Renal cortical epithelial cell (primary cell): ENCODE measurements around the gene TTYH1. TPM values are rescaled to one million over a fixed set of nuclear protein-coding genes. Genes with fewer than 3 reads are reported as not detected.

Experiments used
- DNase-seq: peaks from one replicate; pipeline ENCODE4 v3.0.0-alpha.2; 2011; ENCODE audit warnings: low read depth
- total RNA-seq: library from RNA; depleted of rRNA; stranded (reverse); fragments of >200 nt; gene quantifications from 2 replicates; pipeline ENCODE4 v1.2.3, GENCODE V29; 2014

The TTYH1 gene
- total RNA-seq, 1 donor from 2014 or later, result not detected

GRCh38 chr19:54422136-54422535 is 6.9 kb downstream of the TTYH1 start:
- DNase-seq, result no peak

GRCh38 chr19:54424201-54424600 is 8.9 kb downstream of the TTYH1 start:
- DNase-seq, result no peak

GRCh38 chr19:54424660-54425381 is 9.6 kb downstream of the TTYH1 start:
- DNase-seq, result no peak

GRCh38 chr19:54425382-54425723 is 10.1 kb downstream of the TTYH1 start:
- no peak for DNase-seq

- no peak for DNase-seq
Observed at GRCh38 chr19:54426291-54426931, 11.1 kb downstream of the TTYH1 start.

- no peak for DNase-seq
Observed at GRCh38 chr19:54427586-54427985, 12.3 kb downstream of the TTYH1 start.

- no peak for DNase-seq
Observed at GRCh38 chr19:54428323-54429175, 13.3 kb downstream of the TTYH1 start.

- no peak for DNase-seq
Observed at GRCh38 chr19:54429176-54429495, 13.9 kb downstream of the TTYH1 start.

GRCh38 chr19:54429545-54430227 is 14.4 kb downstream of the TTYH1 start:
- DNase-seq, result no peak

GRCh38 chr19:54430306-54431254 is 15.3 kb downstream of the TTYH1 start:
- DNase-seq, result no peak

- DNase-seq, result peak; percentile 68
Observed at GRCh38 chr19:54431255-54431838, 16.1 kb downstream of the TTYH1 start.

GRCh38 chr19:54432144-54432738 is 17.0 kb downstream of the TTYH1 start:
- peak; percentile 55 for DNase-seq

- DNase-seq, result no peak
Observed at GRCh38 chr19:54433697-54434096, 18.4 kb downstream of the TTYH1 start.

- DNase-seq, result no peak
Observed at GRCh38 chr19:54434112-54434872, 19.0 kb downstream of the TTYH1 start.

- DNase-seq, result no peak
Observed at GRCh38 chr19:54434873-54435214, 19.6 kb downstream of the TTYH1 start.

- no peak for DNase-seq
Observed at GRCh38 chr19:54435551-54436016, 20.3 kb downstream of the TTYH1 start.

GRCh38 chr19:54436031-54436523 is 20.8 kb downstream of the TTYH1 start:
- no peak for DNase-seq

- DNase-seq, result no peak
Observed at GRCh38 chr19:54436628-54437252, 21.5 kb downstream of the TTYH1 start.
